ENCODE data around the gene DMBX1. TPM values are rescaled to one million over a fixed set of nuclear protein-coding genes. Genes with fewer than 3 reads are reported as not detected.

Gene DMBX1
- polyA plus RNA-seq, 1 donor from 2014 or later, result 0.28 TPM

GRCh38 chr1:46447499-46448108 is 42.0 kb upstream of the DMBX1 start:
- Histone ChIP-seq H4K20me1 (ENCODE audit: insufficient read depth) (no peaks in the 10 kb centered on the region), H3K9me3 (ENCODE audit: low read length) (no peaks in the 10 kb centered on the region), H3K4me3 (ENCODE audit: low read length) (peak overlapping the region; percentile 46), H3K27me3 (ENCODE audit: insufficient read depth, low read depth, low read length) (peaks cover 86% of the 10 kb centered on the region), H3K27ac (ENCODE audit: low read length) (no peak overlapping the region), H3K9me2 (ENCODE audit: insufficient read depth, low read length) (no peaks in the 10 kb centered on the region), H3K4me2 (ENCODE audit: low read length) (no peak overlapping the region), H2AFZ (ENCODE audit: low read depth, low read length) (no peak overlapping the region), H3K9ac (ENCODE audit: low read length) (no peak overlapping the region), H3K36me3 (ENCODE audit: insufficient read depth, low read length) (no peaks in the 10 kb centered on the region), H3K79me2 (replicated peaks; ENCODE audit: insufficient read depth, low read length) (no peaks in the 10 kb centered on the region), H3F3A (ENCODE audit: insufficient read depth, low read length, poor library complexity, severe bottlenecking) (no peaks in the 10 kb centered on the region)
- no peak for TF ChIP-seq TAF1 (IDR thresholded peaks at IDR 0.05; ENCODE audit: low read depth)
- TF ChIP-seq RAD21 (conservative IDR thresholded peaks at IDR 0.05), result no peak
- no peak for TF ChIP-seq CTCF (IDR thresholded peaks at IDR 0.05; ENCODE audit: poor library complexity, severe bottlenecking)
- TF ChIP-seq EP300 (conservative IDR thresholded peaks at IDR 0.05; ENCODE audit: poor library complexity, severe bottlenecking), result no peak
- TF ChIP-seq MXI1 (conservative IDR thresholded peaks at IDR 0.05; ENCODE audit: poor library complexity, severe bottlenecking), result no peak
- TF ChIP-seq, protein P1, sequence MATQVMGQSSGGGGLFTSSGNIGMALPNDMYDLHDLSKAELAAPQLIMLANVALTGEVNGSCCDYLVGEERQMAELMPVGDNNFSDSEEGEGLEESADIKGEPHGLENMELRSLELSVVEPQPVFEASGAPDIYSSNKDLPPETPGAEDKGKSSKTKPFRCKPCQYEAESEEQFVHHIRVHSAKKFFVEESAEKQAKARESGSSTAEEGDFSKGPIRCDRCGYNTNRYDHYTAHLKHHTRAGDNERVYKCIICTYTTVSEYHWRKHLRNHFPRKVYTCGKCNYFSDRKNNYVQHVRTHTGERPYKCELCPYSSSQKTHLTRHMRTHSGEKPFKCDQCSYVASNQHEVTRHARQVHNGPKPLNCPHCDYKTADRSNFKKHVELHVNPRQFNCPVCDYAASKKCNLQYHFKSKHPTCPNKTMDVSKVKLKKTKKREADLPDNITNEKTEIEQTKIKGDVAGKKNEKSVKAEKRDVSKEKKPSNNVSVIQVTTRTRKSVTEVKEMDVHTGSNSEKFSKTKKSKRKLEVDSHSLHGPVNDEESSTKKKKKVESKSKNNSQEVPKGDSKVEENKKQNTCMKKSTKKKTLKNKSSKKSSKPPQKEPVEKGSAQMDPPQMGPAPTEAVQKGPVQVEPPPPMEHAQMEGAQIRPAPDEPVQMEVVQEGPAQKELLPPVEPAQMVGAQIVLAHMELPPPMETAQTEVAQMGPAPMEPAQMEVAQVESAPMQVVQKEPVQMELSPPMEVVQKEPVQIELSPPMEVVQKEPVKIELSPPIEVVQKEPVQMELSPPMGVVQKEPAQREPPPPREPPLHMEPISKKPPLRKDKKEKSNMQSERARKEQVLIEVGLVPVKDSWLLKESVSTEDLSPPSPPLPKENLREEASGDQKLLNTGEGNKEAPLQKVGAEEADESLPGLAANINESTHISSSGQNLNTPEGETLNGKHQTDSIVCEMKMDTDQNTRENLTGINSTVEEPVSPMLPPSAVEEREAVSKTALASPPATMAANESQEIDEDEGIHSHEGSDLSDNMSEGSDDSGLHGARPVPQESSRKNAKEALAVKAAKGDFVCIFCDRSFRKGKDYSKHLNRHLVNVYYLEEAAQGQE (IDR thresholded peaks at IDR 0.05; ENCODE audit: borderline replicate concordance), result no peak
- no peak for TF ChIP-seq EZH2 (IDR thresholded peaks at IDR 0.05; ENCODE audit: borderline replicate concordance, insufficient read depth, low read length, poor library complexity, severe bottlenecking)
- no peak for TF ChIP-seq SMC3 (conservative IDR thresholded peaks at IDR 0.05; ENCODE audit: poor library complexity)
- TF ChIP-seq POLR2AphosphoS5 (IDR thresholded peaks at IDR 0.05), result no peak

GRCh38 chr1:46448109-46448911 is 41.3 kb upstream of the DMBX1 start:
- H3K9me2 ChIP-seq (ENCODE audit: insufficient read depth, low read length), result no peaks in the 10 kb centered on the region
- TF ChIP-seq EP300 (conservative IDR thresholded peaks at IDR 0.05; ENCODE audit: poor library complexity, severe bottlenecking) (no peak), TAF1 (IDR thresholded peaks at IDR 0.05; ENCODE audit: low read depth) (no peak), SMC3 (conservative IDR thresholded peaks at IDR 0.05; ENCODE audit: poor library complexity) (no peak), EZH2 (IDR thresholded peaks at IDR 0.05; ENCODE audit: borderline replicate concordance, insufficient read depth, low read length, poor library complexity, severe bottlenecking) (peak; percentile 85), RAD21 (conservative IDR thresholded peaks at IDR 0.05) (no peak), CTCF (IDR thresholded peaks at IDR 0.05; ENCODE audit: poor library complexity, severe bottlenecking) (no peak)
- TF ChIP-seq, protein P1 (IDR thresholded peaks at IDR 0.05; ENCODE audit: borderline replicate concordance), result no peak
- H3K27ac ChIP-seq (ENCODE audit: low read length), result no peak overlapping the region
- peak overlapping the region; percentile 62 for H3K4me3 ChIP-seq (ENCODE audit: low read length)
- H3K9me3 ChIP-seq (ENCODE audit: low read length), result no peaks in the 10 kb centered on the region
- H4K20me1 ChIP-seq (ENCODE audit: insufficient read depth), result no peaks in the 10 kb centered on the region
- H3K79me2 ChIP-seq (replicated peaks; ENCODE audit: insufficient read depth, low read length), result no peaks in the 10 kb centered on the region
- H3K4me2 ChIP-seq (ENCODE audit: low read length), result peak overlapping the region; percentile 39
- peak overlapping the region; percentile 44 for H3K9ac ChIP-seq (ENCODE audit: low read length)
- peaks cover 93% of the 10 kb centered on the region for H3K27me3 ChIP-seq (ENCODE audit: insufficient read depth, low read depth, low read length)
- H3K36me3 ChIP-seq (ENCODE audit: insufficient read depth, low read length), result no peaks in the 10 kb centered on the region
- H2AFZ ChIP-seq (ENCODE audit: low read depth, low read length), result no peak overlapping the region
- H3F3A ChIP-seq (ENCODE audit: insufficient read depth, low read length, poor library complexity, severe bottlenecking), result no peaks in the 10 kb centered on the region

Measured in neural cell (in vitro differentiated cells).